ENCODE measurements around the gene SAPCD1. TPM values are rescaled to one million over a fixed set of nuclear protein-coding genes. Genes with fewer than 3 reads are reported as not detected.
"Not testable (repeated sequence)": the region's sequence is repeated elsewhere in the genome, so short reads cannot be mapped to it uniquely, and the experiment has no call there.

The SAPCD1 gene
- total and polyA plus RNA-seq, 10 donors, result 3.6 to 14.2 (median 6.4) TPM; not detected in 1

- no peak for DNase-seq
- TF ChIP-seq POLR2A (IDR thresholded peaks at IDR 0.05) (no peak), CTCF (IDR thresholded peaks at IDR 0.05 in 8 of 11, conservative IDR thresholded peaks at IDR 0.05 in 3 of 11) (no peak), POLR2AphosphoS5 (IDR thresholded peaks at IDR 0.05) (no peak)
- H3K9me3 ChIP-seq, result no peaks in the 10 kb centered on the region
- peak overlapping the region in 2 of 8 donors; percentile 57 to 59 for H3K27ac ChIP-seq
- peaks cover 13 to 94% (median 72%) of the 10 kb centered on the region in 6 donors for H3K4me1 ChIP-seq
- intact Hi-C loops (cut with DNase I; ENCODE audit: low total_unique reads), result loop anchor here (10.0 kb wide), 1 partner anchor 58 kb away; the partner anchor contains the start of gene CLIC1
- H3K36me3 ChIP-seq, result peaks cover 0 to 48% (median 14%) of the 10 kb centered on the region in 6 donors
- 68 to 75% (median 71%) methylated on average over 12 of the region's 12 CpGs for WGBS, 5 donors
- no peak overlapping the region for H3K4me3 ChIP-seq
- no peaks in the 10 kb centered on the region for H3K27me3 ChIP-seq (replicated peaks in 1 of 7)
Observed at GRCh38 chr6:31792761-31793171, 30.3 kb downstream of the SAPCD1 start.

GRCh38 chr6:31793927-31794245 lies 31.4 kb downstream of the SAPCD1 start:
- Histone ChIP-seq H3K27ac (peak overlapping the region in 6 of 8 donors; percentile 91 to 100 (median 96)), H3K4me3 (peak overlapping the region in 2 of 8 donors; percentile 74 to 90), H3K4me1 (peaks cover 18 to 94% (median 73%) of the 10 kb centered on the region in 6 donors), H3K36me3 (peaks cover 0 to 42% (median 14%) of the 10 kb centered on the region in 6 donors)
- not testable (repeated sequence) for DNase-seq; H3K9me3 ChIP-seq; H3K27me3 ChIP-seq (replicated peaks in 1 of 7)
- 87 to 96% (median 91%) methylated on average over 6 of the region's 6 CpGs for WGBS, 5 donors
- intact Hi-C loops (cut with DNase I; ENCODE audit: low total_unique reads), result loop anchor here (10.0 kb wide), 1 partner anchor 59 kb away; the partner anchor contains the start of gene CLIC1

GRCh38 chr6:31794294-31794865 lies 31.9 kb downstream of the SAPCD1 start:
- intact Hi-C loops (cut with DNase I; ENCODE audit: low total_unique reads), result loop anchor here (10.0 kb wide), 1 partner anchor 60 kb away; the partner anchor contains the start of gene CLIC1
- H3K4me3 ChIP-seq, result peak overlapping the region; percentile 74 to 98 (median 90)
- WGBS, 5 donors, result 14 to 33% (median 16%) methylated on average over 7 of the region's 7 CpGs
- peak overlapping the region; percentile 91 to 100 (median 96) for H3K27ac ChIP-seq
- H3K4me1 ChIP-seq, result peaks cover 18 to 91% (median 68%) of the 10 kb centered on the region in 6 donors
- H3K27me3 ChIP-seq (replicated peaks in 1 of 7), result no peaks in the 10 kb centered on the region
- DNase-seq, result no peak
- peaks cover 0 to 40% (median 14%) of the 10 kb centered on the region in 6 donors for H3K36me3 ChIP-seq
- TF ChIP-seq POLR2A (IDR thresholded peaks at IDR 0.05) (peak in 1 of 3 donors; percentile 11), CTCF (IDR thresholded peaks at IDR 0.05 in 8 of 11, conservative IDR thresholded peaks at IDR 0.05 in 3 of 11) (no peak), POLR2AphosphoS5 (IDR thresholded peaks at IDR 0.05) (no peak)
- no peaks in the 10 kb centered on the region for H3K9me3 ChIP-seq

- H3K36me3 ChIP-seq, result peaks cover 0 to 34% (median 14%) of the 10 kb centered on the region in 6 donors
- peak overlapping the region; percentile 74 to 98 (median 90) for H3K4me3 ChIP-seq
- no peaks in the 10 kb centered on the region for H3K27me3 ChIP-seq (replicated peaks in 1 of 7)
- H3K4me1 ChIP-seq, result peaks cover 18 to 84% (median 63%) of the 10 kb centered on the region in 6 donors
- peak overlapping the region; percentile 91 to 100 (median 96) for H3K27ac ChIP-seq
- DNase-seq, result peak; percentile 84
- intact Hi-C loops (cut with DNase I; ENCODE audit: low total_unique reads), result loop anchor here (10.0 kb wide), 1 partner anchor 60 kb away; the partner anchor contains the start of gene CLIC1
- no peak for TF ChIP-seq POLR2AphosphoS5 (IDR thresholded peaks at IDR 0.05)
- no peak for TF ChIP-seq CTCF (IDR thresholded peaks at IDR 0.05 in 8 of 11, conservative IDR thresholded peaks at IDR 0.05 in 3 of 11)
- no peak for TF ChIP-seq POLR2A (IDR thresholded peaks at IDR 0.05)
- 1 to 3% (median 1%) methylated on average over 38 to 44 of the region's 44 CpGs for WGBS, 5 donors
- H3K9me3 ChIP-seq, result no peaks in the 10 kb centered on the region
Observed at GRCh38 chr6:31794866-31795615, 32.6 kb downstream of the SAPCD1 start.
